Mesothelial cell of epicardium (in vitro differentiated cells): ENCODE measurements around the gene BHLHE40. TPM values are rescaled to one million over a fixed set of nuclear protein-coding genes. Genes with fewer than 3 reads are reported as not detected.

ENCODE experiments used
- DNase-seq, 2 experiments: peaks; one replicate each; pipeline ENCODE4 v3.0.0; 2021; ENCODE audit warnings: low spot score in 2 of 2; ENCODE audit not compliant: unreplicated experiment in 2 of 2
- H3K27ac Mint-ChIP-seq: 2 replicates; pipeline ENCODE4 v1.8.0; 2021; ENCODE audit warnings: mixed read lengths
- H3K27me3 Mint-ChIP-seq: 2 replicates; pipeline ENCODE4 v1.8.0; 2021; ENCODE audit warnings: low read depth, mixed read lengths
- H3K36me3 Mint-ChIP-seq: 2 replicates; pipeline ENCODE4 v1.8.0; 2021; ENCODE audit warnings: mixed read lengths
- H3K4me1 Mint-ChIP-seq: 2 replicates; pipeline ENCODE4 v1.8.0; 2021; ENCODE audit warnings: mixed read lengths
- H3K4me3 Mint-ChIP-seq: 2 replicates; pipeline ENCODE4 v1.8.0; 2021; ENCODE audit warnings: mild to moderate bottlenecking, moderate library complexity, mixed read lengths
- H3K9me3 Mint-ChIP-seq: 2 replicates; pipeline ENCODE4 v1.8.0; 2021; ENCODE audit warnings: mixed read lengths
- total RNA-seq: library from RNA; stranded (reverse); gene quantifications from 3 replicates; pipeline ENCODE4 v1.2.1, GENCODE V29; 2021
- TF ChIP-seq, protein P1 (sequence below): fragments of 200-600 bp; sonication (generic); IDR thresholded peaks from one replicate; pipeline ENCODE4 v1.5.0; 2021; ENCODE audit warnings: antibody characterized with exemption; ENCODE audit not compliant: unreplicated experiment

Gene BHLHE40
- total RNA-seq, 1 donor from 2014 or later, result 37.6 TPM

DNA sequence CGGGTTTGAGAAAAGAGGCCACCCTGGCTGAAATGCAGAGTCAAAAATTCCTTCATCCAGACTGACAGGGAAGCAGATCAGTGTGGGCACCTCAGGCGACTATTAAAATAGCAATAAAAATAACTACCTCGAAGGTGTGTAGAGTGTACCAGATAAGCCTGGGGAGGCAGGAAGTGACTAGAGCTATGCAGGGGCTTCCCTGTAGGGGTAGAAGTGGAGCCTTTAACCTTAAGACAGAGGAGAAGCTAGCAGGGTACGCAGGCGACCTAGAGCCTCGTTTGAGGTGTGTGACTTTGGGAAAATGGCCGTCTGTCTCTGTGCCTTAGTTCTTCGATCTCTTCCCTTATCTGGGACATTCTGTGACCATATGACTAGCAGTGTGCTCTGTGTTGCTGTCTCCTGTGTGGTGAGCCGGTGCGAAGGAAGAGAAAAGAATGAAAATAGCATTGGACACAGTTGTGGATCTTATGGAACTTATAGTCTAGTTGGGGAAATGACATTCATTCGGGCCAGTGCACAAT lies 17.6 kb downstream of the BHLHE40 start:
- no peaks in the 10 kb centered on the region for H3K9me3 Mint-ChIP-seq
- no peaks in the 10 kb centered on the region for H3K27me3 Mint-ChIP-seq
- H3K4me1 Mint-ChIP-seq, result peaks cover 30% of the 10 kb centered on the region
- H3K27ac Mint-ChIP-seq, result peak overlapping the region; percentile 52
- no peak overlapping the region for H3K4me3 Mint-ChIP-seq
- H3K36me3 Mint-ChIP-seq, result no peaks in the 10 kb centered on the region
- peak in 1 of 2 experiments; percentile 34 for DNase-seq
- TF ChIP-seq, protein P1, sequence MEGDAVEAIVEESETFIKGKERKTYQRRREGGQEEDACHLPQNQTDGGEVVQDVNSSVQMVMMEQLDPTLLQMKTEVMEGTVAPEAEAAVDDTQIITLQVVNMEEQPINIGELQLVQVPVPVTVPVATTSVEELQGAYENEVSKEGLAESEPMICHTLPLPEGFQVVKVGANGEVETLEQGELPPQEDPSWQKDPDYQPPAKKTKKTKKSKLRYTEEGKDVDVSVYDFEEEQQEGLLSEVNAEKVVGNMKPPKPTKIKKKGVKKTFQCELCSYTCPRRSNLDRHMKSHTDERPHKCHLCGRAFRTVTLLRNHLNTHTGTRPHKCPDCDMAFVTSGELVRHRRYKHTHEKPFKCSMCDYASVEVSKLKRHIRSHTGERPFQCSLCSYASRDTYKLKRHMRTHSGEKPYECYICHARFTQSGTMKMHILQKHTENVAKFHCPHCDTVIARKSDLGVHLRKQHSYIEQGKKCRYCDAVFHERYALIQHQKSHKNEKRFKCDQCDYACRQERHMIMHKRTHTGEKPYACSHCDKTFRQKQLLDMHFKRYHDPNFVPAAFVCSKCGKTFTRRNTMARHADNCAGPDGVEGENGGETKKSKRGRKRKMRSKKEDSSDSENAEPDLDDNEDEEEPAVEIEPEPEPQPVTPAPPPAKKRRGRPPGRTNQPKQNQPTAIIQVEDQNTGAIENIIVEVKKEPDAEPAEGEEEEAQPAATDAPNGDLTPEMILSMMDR, result no peak

DNA sequence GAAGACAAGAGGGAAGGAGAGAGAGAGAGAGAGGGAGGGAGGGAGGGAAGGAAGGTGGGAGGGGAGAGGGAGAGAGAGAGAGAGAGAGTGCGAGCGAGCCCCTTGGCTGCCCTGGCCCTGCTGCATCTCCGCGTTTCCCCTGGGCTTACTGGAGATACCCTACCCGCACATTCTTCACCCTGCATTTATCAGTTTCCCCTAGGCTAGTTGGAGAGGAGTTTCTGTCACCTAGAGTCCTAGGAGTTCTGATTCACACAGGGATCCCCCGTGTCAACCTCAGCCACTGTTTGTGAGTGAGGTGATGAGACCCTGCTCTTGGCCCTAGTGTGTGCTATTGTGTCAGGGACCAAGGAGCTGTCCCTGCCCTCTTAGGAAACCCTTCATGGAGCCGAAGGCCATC lies 18.7 kb downstream of the BHLHE40 start:
- Mint-ChIP-seq H3K4me3 (no peak overlapping the region), H3K27ac (no peak overlapping the region), H3K36me3 (no peaks in the 10 kb centered on the region), H3K9me3 (no peaks in the 10 kb centered on the region), H3K4me1 (peaks cover 40% of the 10 kb centered on the region), H3K27me3 (no peaks in the 10 kb centered on the region)
- no peak for DNase-seq
- TF ChIP-seq, protein P1, result no peak

- H3K4me1 Mint-ChIP-seq, result peaks cover 40% of the 10 kb centered on the region
- H3K27me3 Mint-ChIP-seq, result no peaks in the 10 kb centered on the region
- no peaks in the 10 kb centered on the region for H3K9me3 Mint-ChIP-seq
- no peak overlapping the region for H3K4me3 Mint-ChIP-seq
- TF ChIP-seq, protein P1, result no peak
- peak overlapping the region; percentile 26 for H3K27ac Mint-ChIP-seq
- no peak for DNase-seq
- no peaks in the 10 kb centered on the region for H3K36me3 Mint-ChIP-seq
Observed at GRCh38 chr3:4999531-5000184, 20.4 kb downstream of the BHLHE40 start.

DNA sequence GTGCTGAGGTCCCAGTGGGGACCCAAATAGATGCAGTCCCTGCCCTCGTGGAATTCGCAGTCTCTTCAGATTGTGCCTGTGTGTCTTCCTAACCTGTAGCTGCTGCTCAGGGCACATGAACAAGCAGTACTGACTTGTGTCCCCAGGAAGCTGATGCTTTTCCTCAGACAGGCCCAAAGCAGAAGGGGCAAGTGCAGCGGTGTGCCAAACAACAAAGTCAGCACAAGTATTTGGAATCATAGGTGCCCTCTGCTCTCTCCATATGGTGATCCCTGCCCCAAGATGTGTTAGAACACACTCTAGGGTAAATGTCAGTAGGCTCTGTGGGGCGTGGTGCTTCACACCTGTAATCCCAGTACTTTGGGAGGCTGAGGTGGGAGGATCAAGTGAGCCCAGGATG lies 21.9 kb downstream of the BHLHE40 start:
- Mint-ChIP-seq H3K36me3 (no peaks in the 10 kb centered on the region), H3K4me1 (peaks cover 37% of the 10 kb centered on the region), H3K9me3 (no peaks in the 10 kb centered on the region), H3K27me3 (no peaks in the 10 kb centered on the region), H3K27ac (no peak overlapping the region), H3K4me3 (no peak overlapping the region)
- TF ChIP-seq, protein P1, result no peak
- no peak for DNase-seq

DNA sequence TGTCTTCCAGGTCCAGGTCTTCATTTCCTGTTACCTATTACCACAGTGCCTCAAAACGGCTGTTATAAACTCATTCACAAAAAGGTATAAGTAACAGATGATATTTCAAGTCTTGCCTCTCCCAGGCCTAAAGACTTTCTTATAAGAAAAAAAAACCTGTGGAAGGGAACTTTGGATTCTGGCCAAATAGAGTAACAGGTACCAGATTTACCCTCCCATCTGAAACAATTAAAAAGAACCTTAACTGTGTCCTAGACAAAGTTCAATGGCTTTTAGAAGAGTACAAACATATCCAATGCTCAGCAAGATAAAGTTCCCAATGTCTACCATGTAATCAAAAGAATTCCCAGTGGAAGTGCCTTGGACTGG lies 22.6 kb downstream of the BHLHE40 start:
- Mint-ChIP-seq H3K27me3 (no peaks in the 10 kb centered on the region), H3K9me3 (no peaks in the 10 kb centered on the region), H3K27ac (peak overlapping the region; percentile 11), H3K4me3 (no peak overlapping the region), H3K36me3 (no peaks in the 10 kb centered on the region), H3K4me1 (peaks cover 30% of the 10 kb centered on the region)
- TF ChIP-seq, protein P1, result no peak
- no peak for DNase-seq
